ENCODE results near the gene WDR1.

DNA sequence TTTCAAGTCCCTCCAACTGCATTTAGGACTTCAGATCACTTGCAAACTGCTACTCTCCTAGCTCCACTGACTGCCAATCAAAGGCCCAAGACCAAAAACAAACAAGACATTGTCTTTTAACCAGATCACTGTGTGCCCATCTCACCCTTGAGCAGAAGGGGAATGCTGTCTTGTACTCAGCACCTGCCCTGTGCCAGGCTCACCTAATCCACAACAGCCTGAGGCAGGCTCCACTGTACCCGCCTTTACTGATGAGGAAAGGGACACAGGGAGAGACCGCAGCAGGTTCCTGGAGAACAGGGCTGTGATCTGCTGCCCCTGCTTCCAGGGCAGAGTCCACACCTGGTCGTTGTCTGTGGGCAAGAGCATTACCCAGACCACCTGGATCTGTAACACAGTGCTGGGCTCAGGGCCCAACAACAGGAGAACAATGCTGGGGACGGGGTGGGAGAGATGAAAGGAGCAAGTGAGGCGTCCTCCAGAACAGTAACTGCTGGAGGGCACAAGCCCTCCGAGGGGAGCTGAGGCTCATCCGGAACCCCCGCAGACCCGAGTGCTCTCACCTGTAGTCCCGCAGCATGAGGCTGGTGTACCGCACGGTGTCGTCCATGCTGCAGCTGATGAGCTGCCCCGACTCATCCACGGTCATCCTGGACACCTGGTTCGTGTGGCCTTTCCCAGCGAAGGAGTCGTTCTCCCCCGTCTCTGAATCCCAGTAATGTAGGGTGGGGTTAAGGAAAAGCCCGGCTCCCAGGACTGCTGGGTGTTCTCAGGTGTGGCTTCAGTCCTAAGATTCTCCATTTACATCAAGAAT is 33.9 kb downstream of the WDR1 start:
- TF ChIP-seq, protein P1, sequence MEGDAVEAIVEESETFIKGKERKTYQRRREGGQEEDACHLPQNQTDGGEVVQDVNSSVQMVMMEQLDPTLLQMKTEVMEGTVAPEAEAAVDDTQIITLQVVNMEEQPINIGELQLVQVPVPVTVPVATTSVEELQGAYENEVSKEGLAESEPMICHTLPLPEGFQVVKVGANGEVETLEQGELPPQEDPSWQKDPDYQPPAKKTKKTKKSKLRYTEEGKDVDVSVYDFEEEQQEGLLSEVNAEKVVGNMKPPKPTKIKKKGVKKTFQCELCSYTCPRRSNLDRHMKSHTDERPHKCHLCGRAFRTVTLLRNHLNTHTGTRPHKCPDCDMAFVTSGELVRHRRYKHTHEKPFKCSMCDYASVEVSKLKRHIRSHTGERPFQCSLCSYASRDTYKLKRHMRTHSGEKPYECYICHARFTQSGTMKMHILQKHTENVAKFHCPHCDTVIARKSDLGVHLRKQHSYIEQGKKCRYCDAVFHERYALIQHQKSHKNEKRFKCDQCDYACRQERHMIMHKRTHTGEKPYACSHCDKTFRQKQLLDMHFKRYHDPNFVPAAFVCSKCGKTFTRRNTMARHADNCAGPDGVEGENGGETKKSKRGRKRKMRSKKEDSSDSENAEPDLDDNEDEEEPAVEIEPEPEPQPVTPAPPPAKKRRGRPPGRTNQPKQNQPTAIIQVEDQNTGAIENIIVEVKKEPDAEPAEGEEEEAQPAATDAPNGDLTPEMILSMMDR (IDR thresholded peaks at IDR 0.05; ENCODE audit: low read depth, low read length), result no peak
- TF ChIP-seq EZH2phosphoT487 (IDR thresholded peaks at IDR 0.05; ENCODE audit: low read depth), result no peak
